HG02642 (cell line): ENCODE measurements around the gene GASK1A.
"Not testable (repeated sequence)": the region's sequence is repeated elsewhere in the genome, so short reads cannot be mapped to it uniquely, and the experiment has no call there.

Source experiments
- ATAC-seq: cut with Tn5 transposase; IDR thresholded peaks from one replicate; pipeline ENCODE4 v1.9.1; 2021; ENCODE audit warnings: mild to moderate bottlenecking; ENCODE audit not compliant: unreplicated experiment, poor library complexity

Gene GASK1A

GRCh38 chr3:42979044-42979972 is at the start of gene GASK1A:
Gene GASK1A, plus strand, starts transcription at chr3:42979311. Its CDS starts 332 bp downstream, at chr3:42979643.
- ATAC-seq: no peak

GRCh38 chr3:42934111-42934510 is 45.0 kb upstream of the GASK1A start:
- no peak for ATAC-seq

- no peak for ATAC-seq
These were observed 44.2 kb upstream of the GASK1A start for GRCh38 chr3:42934910-42935309.

GRCh38 chr3:42935472-42935871 is 43.6 kb upstream of the GASK1A start:
- no peak for ATAC-seq

- ATAC-seq: no peak
These were observed 42.7 kb upstream of the GASK1A start for GRCh38 chr3:42936157-42936981.

- ATAC-seq: no peak
These were observed 41.8 kb upstream of the GASK1A start for GRCh38 chr3:42937334-42937733.

- ATAC-seq: no peak
These were observed 36.4 kb upstream of the GASK1A start for GRCh38 chr3:42942693-42943092.

- no peak for ATAC-seq
These were observed 33.1 kb upstream of the GASK1A start for GRCh38 chr3:42946050-42946449.

GRCh38 chr3:42957573-42957972 is 21.5 kb upstream of the GASK1A start:
- ATAC-seq: no peak

GRCh38 chr3:42960282-42960681 is 18.8 kb upstream of the GASK1A start:
- ATAC-seq: no peak

GRCh38 chr3:42960786-42961185 is 18.3 kb upstream of the GASK1A start:
- no peak for ATAC-seq

- ATAC-seq: no peak
These were observed 17.5 kb upstream of the GASK1A start for GRCh38 chr3:42961633-42962032.

- ATAC-seq: no peak
These were observed 15.8 kb upstream of the GASK1A start for GRCh38 chr3:42963269-42963668.

GRCh38 chr3:42964266-42964665 is 14.8 kb upstream of the GASK1A start:
- ATAC-seq: no peak

- ATAC-seq: no peak
These were observed 8.6 kb upstream of the GASK1A start for GRCh38 chr3:42970557-42970956.

GRCh38 chr3:42970976-42971772 is 7.9 kb upstream of the GASK1A start:
- ATAC-seq: no peak

- ATAC-seq: not testable (repeated sequence)
These were observed 4.2 kb upstream of the GASK1A start for GRCh38 chr3:42974906-42975305.

GRCh38 chr3:42975456-42975855 is 3.7 kb upstream of the GASK1A start:
- ATAC-seq: no peak

GRCh38 chr3:42975955-42976354 is 3.2 kb upstream of the GASK1A start:
- no peak for ATAC-seq

- no peak for ATAC-seq
These were observed 1.1 kb downstream of the GASK1A start for GRCh38 chr3:42980209-42980608.
